ENCODE results near the gene EIF3C. TPM values are rescaled to one million over a fixed set of nuclear protein-coding genes. Genes with fewer than 3 reads are reported as not detected.
"Not testable (repeated sequence)": the region's sequence is repeated elsewhere in the genome, so short reads cannot be mapped to it uniquely, and the experiment has no call there.

Gene EIF3C
- 100 to 1,000 TPM; 218 to 799 (median 446) TPM for total RNA-seq

- H3K36me3 ChIP-seq, H3K27me3 ChIP-seq, DNase-seq, H3K4me1 ChIP-seq, H3K9me3 ChIP-seq, H3K27ac ChIP-seq: not testable (repeated sequence)
- ATAC-seq (ENCODE audit: low FRiP score in 2 of 2): peak; percentile 99 to 100
- H3K4me3 ChIP-seq: peak within 1 kb of the TSS in 1 of 4 donors; percentile 39
- no CpG with 5 or more reads among the region's 66 CpGs for WGBS, 2 donors
Measured at GRCh38 chr16:28711220-28712083, at the start of gene EIF3C. Gene EIF3C (plus strand): TSS chr16:28711464. CDS start chr16:28711687, 223 bp downstream.

- peak in 1 of 2 donors; percentile 42 for DNase-seq
- ATAC-seq (ENCODE audit: low FRiP score in 2 of 2); H3K36me3 ChIP-seq; H3K9me3 ChIP-seq; H3K27ac ChIP-seq; H3K27me3 ChIP-seq; H3K4me1 ChIP-seq; H3K4me3 ChIP-seq: not testable (repeated sequence)
- 96% methylated on average over 10 of the region's 25 CpGs; no CpG with 5 or more reads in 1 of the 2 donors for WGBS, 2 donors
Measured at GRCh38 chr16:28666264-28666663, 45.0 kb upstream of the EIF3C start.

GRCh38 chr16:28667480-28667879 lies 43.8 kb upstream of the EIF3C start:
- WGBS, 2 donors: no CpG with 5 or more reads among the region's 7 CpGs
- H3K4me1 ChIP-seq; H3K4me3 ChIP-seq; ATAC-seq (ENCODE audit: low FRiP score in 2 of 2); H3K27ac ChIP-seq; H3K36me3 ChIP-seq; DNase-seq; H3K9me3 ChIP-seq; H3K27me3 ChIP-seq: not testable (repeated sequence)

GRCh38 chr16:28668199-28668598 lies 43.1 kb upstream of the EIF3C start:
- H3K4me3 ChIP-seq; H3K27ac ChIP-seq; ATAC-seq (ENCODE audit: low FRiP score in 2 of 2); H3K4me1 ChIP-seq; H3K27me3 ChIP-seq; DNase-seq; H3K9me3 ChIP-seq; H3K36me3 ChIP-seq: not testable (repeated sequence)
- WGBS, 2 donors: no CpG with 5 or more reads among the region's 4 CpGs

- not testable (repeated sequence) for H3K27ac ChIP-seq, H3K4me3 ChIP-seq, H3K27me3 ChIP-seq, H3K4me1 ChIP-seq, H3K36me3 ChIP-seq, H3K9me3 ChIP-seq, DNase-seq
- peak; percentile 95 to 100 for ATAC-seq (ENCODE audit: low FRiP score in 2 of 2)
- no CpG with 5 or more reads among the region's 10 CpGs for WGBS, 2 donors
Measured at GRCh38 chr16:28688327-28688952, 22.8 kb upstream of the EIF3C start.

- not testable (repeated sequence) for H3K27me3 ChIP-seq, H3K9me3 ChIP-seq, H3K4me3 ChIP-seq, H3K36me3 ChIP-seq, H3K4me1 ChIP-seq, DNase-seq, H3K27ac ChIP-seq
- WGBS, 2 donors: no CpG with 5 or more reads among the region's 13 CpGs
- peak in 1 of 2 donors; percentile 38 for ATAC-seq (ENCODE audit: low FRiP score in 2 of 2)
Measured at GRCh38 chr16:28689425-28689824, 21.8 kb upstream of the EIF3C start.

- 82 to 90% methylated on average over 2 of the region's 4 CpGs for WGBS, 2 donors
- DNase-seq; H3K27ac ChIP-seq; H3K36me3 ChIP-seq; H3K4me3 ChIP-seq; ATAC-seq (ENCODE audit: low FRiP score in 2 of 2); H3K4me1 ChIP-seq; H3K9me3 ChIP-seq; H3K27me3 ChIP-seq: not testable (repeated sequence)
Measured at GRCh38 chr16:28691722-28692121, 19.5 kb upstream of the EIF3C start.

- WGBS, 2 donors: no CpG with 5 or more reads among the region's 11 CpGs
- H3K9me3 ChIP-seq, DNase-seq, H3K36me3 ChIP-seq, H3K27me3 ChIP-seq, H3K4me3 ChIP-seq, H3K27ac ChIP-seq, H3K4me1 ChIP-seq: not testable (repeated sequence)
- ATAC-seq (ENCODE audit: low FRiP score in 2 of 2): peak in 1 of 2 donors; percentile 53
Measured at GRCh38 chr16:28693257-28693950, 17.9 kb upstream of the EIF3C start.

- not testable (repeated sequence) for H3K36me3 ChIP-seq; DNase-seq; ATAC-seq (ENCODE audit: low FRiP score in 2 of 2); H3K4me1 ChIP-seq; H3K27ac ChIP-seq; H3K9me3 ChIP-seq; H3K27me3 ChIP-seq; H3K4me3 ChIP-seq
- WGBS, 2 donors: 100% methylated on average over 2 of the region's 9 CpGs; no CpG with 5 or more reads in 1 of the 2 donors
Measured at GRCh38 chr16:28699792-28700191, 11.5 kb upstream of the EIF3C start.

GRCh38 chr16:28700349-28700748 lies 10.9 kb upstream of the EIF3C start:
- peak in 1 of 2 donors; percentile 42 for DNase-seq
- ATAC-seq (ENCODE audit: low FRiP score in 2 of 2); H3K27ac ChIP-seq; H3K4me3 ChIP-seq; H3K36me3 ChIP-seq; H3K27me3 ChIP-seq; H3K9me3 ChIP-seq; H3K4me1 ChIP-seq: not testable (repeated sequence)
- WGBS, 2 donors: 96% methylated on average over 5 of the region's 19 CpGs; no CpG with 5 or more reads in 1 of the 2 donors

GRCh38 chr16:28701384-28701783 lies 9.9 kb upstream of the EIF3C start:
- no CpG with 5 or more reads among the region's 8 CpGs for whole genome bisulfite sequencing, 2 donors
- H3K27ac ChIP-seq; ATAC-seq (ENCODE audit: low FRiP score in 2 of 2); H3K36me3 ChIP-seq; H3K9me3 ChIP-seq; H3K4me1 ChIP-seq; H3K4me3 ChIP-seq; DNase-seq; H3K27me3 ChIP-seq: not testable (repeated sequence)

- WGBS, 2 donors: no CpG with 5 or more reads among the region's 7 CpGs
- not testable (repeated sequence) for H3K4me3 ChIP-seq; H3K9me3 ChIP-seq; DNase-seq; H3K27me3 ChIP-seq; ATAC-seq (ENCODE audit: low FRiP score in 2 of 2); H3K27ac ChIP-seq; H3K4me1 ChIP-seq; H3K36me3 ChIP-seq
Measured at GRCh38 chr16:28704246-28704645, 7.0 kb upstream of the EIF3C start.
